Spleen (tissue), 11 donors: ENCODE measurements around the gene SREBF2. TPM values are rescaled to one million over a fixed set of nuclear protein-coding genes. Genes with fewer than 3 reads are reported as not detected.

Source experiments
- DNase-seq: peaks from one replicate; pipeline ENCODE4 v3.0.0-alpha.2; 2020
- H3K27ac ChIP-seq, 8 donors: fragments of 200-600 bp; sonication (generic) in 7 of 8; 1 replicate in 4 of 8; 2 replicates in 4 of 8; pipeline versions ENCODE4 v1.5.0 to v1.8.0; 2016 to 2021; ENCODE audit warnings: inconsistent platforms in 4 of 8, mild to moderate bottlenecking in 4 of 8, moderate library complexity in 1 of 8
- H3K27me3 ChIP-seq, 7 donors: fragments of 200-600 bp; sonication (generic) in 6 of 7; replicated peaks in 1 of 7; 1 replicate in 4 of 7; 2 replicates in 3 of 7; pipeline versions ENCODE4 v1.5.0 to v1.8.0; 2016 to 2021; ENCODE audit warnings: inconsistent platforms in 3 of 7, mild to moderate bottlenecking in 1 of 7
- H3K36me3 ChIP-seq, 6 donors: fragments of 200-600 bp; sonication (generic) in 5 of 6; 1 replicate in 4 of 6; 2 replicates in 2 of 6; pipeline versions ENCODE4 v1.5.0 to v1.8.0; 2016 to 2021; ENCODE audit warnings: inconsistent platforms in 2 of 6
- H3K4me1 ChIP-seq, 6 donors: fragments of 200-600 bp; sonication (generic) in 5 of 6; 1 replicate in 3 of 6; 2 replicates in 3 of 6; pipeline versions ENCODE4 v1.5.0 to v1.8.0; 2016 to 2021; ENCODE audit warnings: inconsistent platforms in 3 of 6
- H3K4me3 ChIP-seq, 8 donors: fragments of 200-600 bp; sonication (generic) in 7 of 8; 1 replicate in 4 of 8; 2 replicates in 4 of 8; pipeline versions ENCODE4 v1.5.0 to v1.8.0; 2016 to 2021; ENCODE audit warnings: inconsistent platforms in 4 of 8, mild to moderate bottlenecking in 4 of 8, moderate library complexity in 2 of 8
- H3K9me3 ChIP-seq, 8 donors: fragments of 200-600 bp; sonication (generic) in 7 of 8; 1 replicate in 4 of 8; 2 replicates in 4 of 8; pipeline versions ENCODE4 v1.5.0 to v1.8.0; 2016 to 2021; ENCODE audit warnings: inconsistent platforms in 4 of 8
- CTCF ChIP-seq, 11 experiments: fragments of 200-600 bp in 7 of 11; fragments of 450-650 bp in 4 of 11; sonication (generic) in 4 of 11; IDR thresholded peaks in 8 of 11; conservative IDR thresholded peaks in 3 of 11; 1 replicate in 7 of 11; 2 replicates in 4 of 11; pipeline versions ENCODE4 v1.4.0 to v1.8.0; 2016 to 2021; ENCODE audit warnings: antibody characterized with exemption in 11 of 11, inconsistent platforms in 4 of 11, mild to moderate bottlenecking in 1 of 11
- POLR2A ChIP-seq, 3 donors: fragments of 450-650 bp; IDR thresholded peaks; one replicate each; pipeline ENCODE4 v1.5.1; 2017; ENCODE audit warnings: antibody characterized with exemption in 3 of 3, mild to moderate bottlenecking in 1 of 3
- POLR2AphosphoS5 ChIP-seq, 3 donors: sonication (generic); formaldehyde crosslinking; IDR thresholded peaks; one replicate each; pipeline ENCODE4 v1.5.1; 2017; ENCODE audit warnings: antibody characterized with exemption in 3 of 3
- WGBS, 5 donors: extraction: QIAGEN DNeasy Blood & Tissue Kit in 3 of 5; methylation state at CpG; one replicate each; pipeline versions ENCODE4 v1.1.5 to v1.1.7; 2013 to 2018; 5-methylcytosine and 5-hydroxymethylcytosine counted together
- intact Hi-C: fragments of 100-400 bp; cut with DNase I; formaldehyde crosslinking; loops from one replicate; pipeline ENCODE4 v1.15.0; 2023; ENCODE audit warnings: low total_unique reads
- polyA plus RNA-seq, 3 donors: library from polyadenylated mRNA; stranded (reverse); fragments of 200-250 nt; gene quantifications; one replicate each; pipeline ENCODE4 v1.2.1, GENCODE V29; 2013
- total RNA-seq, 7 donors: library from RNA; depleted of rRNA in 3 of 7; stranded (reverse); fragments of >200 nt in 3 of 7; fragmentation: NEBNext Ultra II Directional in 4 of 7; extraction: Animal tissue kit (Norgen Biotek cat#: 25700) in 4 of 7; gene quantifications; one replicate each; pipeline versions ENCODE4 v1.1.0 to v1.2.1, GENCODE V29; 2016 to 2021
- donor health status: healthy with polysubstance abuse.
- donor health status: DM: no; HTN: no; CAD: no; lungs with moderate emphysema.
- donor health status: DM: no; HTN: no; CAD: no.
- donor health status: Bipolar disorder and iron deficiency.
- donor health status: healthy.
- donor health status: DM: no; HTN: no; CAD: no.
- donor health status: DM: yes; HTN: yes; CAD: no.

SREBF2 gene
- total and polyA plus RNA-seq, 10 donors = 19.4 to 104 (median 63.3) TPM

- intact Hi-C loops = no loop called here
- WGBS, 5 donors = 64 to 89% (median 78%) methylated on average over 2 of the region's 2 CpGs
- TF ChIP-seq CTCF (IDR thresholded peaks at IDR 0.05 in 8 of 11, conservative IDR thresholded peaks at IDR 0.05 in 3 of 11) = no peak
- Histone ChIP-seq H3K27me3 (no peaks in the 10 kb centered on the region), H3K4me1 (peaks cover 16 to 100% (median 69%) of the 10 kb centered on the region in 6 donors), H3K36me3 (peaks cover 0 to 27% (median 0%) of the 10 kb centered on the region in 6 donors), H3K9me3 (no peaks in the 10 kb centered on the region), H3K27ac (peak overlapping the region in 7 of 8 donors; percentile 68 to 95 (median 89)), H3K4me3 (no peak overlapping the region)
- DNase-seq = peak; percentile 72
These were observed 103.9 kb downstream of the SREBF2 start for GRCh38 chr22:41936894-41937169.

- Histone ChIP-seq H3K27ac (peak overlapping the region; percentile 78 to 95 (median 89)), H3K36me3 (peaks cover 0 to 31% (median 0%) of the 10 kb centered on the region in 6 donors), H3K27me3 (no peaks in the 10 kb centered on the region), H3K4me1 (peaks cover 13 to 68% (median 41%) of the 10 kb centered on the region in 6 donors), H3K4me3 (peak overlapping the region in 3 of 8 donors; percentile 13 to 62 (median 19)), H3K9me3 (no peaks in the 10 kb centered on the region)
- WGBS, 5 donors = 47 to 61% (median 58%) methylated on average over 12 to 13 of the region's 13 CpGs
- DNase-seq = peak; percentile 95
- intact Hi-C loops = loop anchor here (5.0 kb wide), 3 partner anchors 118 to 243 kb away; partner anchors contain the start of gene MEI1
- TF ChIP-seq POLR2AphosphoS5 (IDR thresholded peaks at IDR 0.05) (peak; percentile 90 to 100 (median 98)), POLR2A (IDR thresholded peaks at IDR 0.05) (peak; percentile 74 to 96 (median 93)), CTCF (IDR thresholded peaks at IDR 0.05 in 8 of 11, conservative IDR thresholded peaks at IDR 0.05 in 3 of 11) (no peak)
These were observed 107.3 kb downstream of the SREBF2 start for GRCh38 chr22:41939981-41940831.

DNA sequence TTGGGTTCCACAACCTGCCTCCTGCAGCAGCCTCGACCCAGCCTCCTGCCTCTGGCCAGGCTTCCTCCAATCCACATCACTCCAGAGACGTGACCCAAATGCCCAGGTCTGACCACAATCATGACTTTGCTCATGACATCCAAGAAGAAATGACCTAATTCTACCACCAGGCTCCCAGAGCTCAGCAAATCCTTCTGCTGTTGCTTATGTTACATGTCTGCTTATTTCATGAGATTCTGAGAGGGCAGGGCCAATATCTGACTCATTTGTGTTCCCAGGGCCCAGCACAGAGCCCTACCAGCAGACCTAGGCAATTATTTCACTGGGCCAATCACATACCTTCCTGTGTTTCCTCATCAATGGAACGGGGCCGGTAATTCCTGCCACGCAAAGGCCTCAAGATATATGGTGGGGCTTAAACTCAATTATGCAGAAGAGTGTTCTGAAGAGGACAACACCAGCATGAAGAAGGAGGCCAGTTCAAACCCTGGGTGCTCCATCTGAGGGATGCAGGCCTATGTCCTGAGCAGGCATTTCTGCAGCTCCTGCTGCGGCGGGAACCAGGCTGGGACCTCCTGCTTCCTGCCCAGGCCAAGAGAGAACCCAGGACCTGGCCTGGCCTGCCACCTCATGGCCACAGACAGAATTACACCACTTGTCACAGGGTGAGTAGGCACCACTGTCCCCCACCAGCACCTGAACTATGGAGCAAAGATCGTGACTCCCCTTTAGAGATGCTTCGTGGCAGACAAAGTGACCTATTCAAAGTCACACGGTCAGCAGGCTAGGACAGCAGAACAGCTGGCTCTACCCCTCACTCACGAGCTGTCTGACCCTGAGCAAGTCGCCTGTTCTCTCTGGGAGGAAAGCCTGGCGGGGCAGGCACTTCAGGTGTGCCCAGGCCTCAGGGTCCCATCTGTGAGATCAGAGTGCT lies 108.2 kb downstream of the SREBF2 start:
- Histone ChIP-seq H3K36me3 (peaks cover 0 to 31% (median 0%) of the 10 kb centered on the region in 6 donors), H3K27me3 (peaks cover 0 to 6% (median 0%) of the 10 kb centered on the region in 7 donors), H3K4me1 (peaks cover 19 to 68% (median 42%) of the 10 kb centered on the region in 6 donors), H3K9me3 (no peaks in the 10 kb centered on the region), H3K4me3 (peak overlapping the region in 1 of 8 donors; percentile 42), H3K27ac (peak overlapping the region; percentile 78 to 95 (median 89))
- 35 to 55% (median 42%) methylated on average over 13 of the region's 13 CpGs for WGBS, 5 donors
- TF ChIP-seq POLR2AphosphoS5 (IDR thresholded peaks at IDR 0.05) (peak; percentile 73 to 76 (median 73)), POLR2A (IDR thresholded peaks at IDR 0.05) (peak in 1 of 3 donors; percentile 7), CTCF (IDR thresholded peaks at IDR 0.05 in 8 of 11, conservative IDR thresholded peaks at IDR 0.05 in 3 of 11) (peak; percentile 92 to 99 (median 95))
- intact Hi-C loops = loop anchor here (5.0 kb wide), 3 partner anchors 119 to 244 kb away; partner anchors contain the start of gene MEI1
- DNase-seq = peak; percentile 95
